Stimulated activated CD4-positive, alpha-beta T cell treated with anti-CD3 and anti-CD28 coated beads, Interleukin-2, amount 100 ng/mL, for 4 hours (primary cell): ENCODE results near the gene ACO1.

Experiments
- DNase-seq: peaks from one replicate; pipeline ENCODE4 v3.0.0-alpha.2; 2020; ENCODE audit warnings: low read depth

ACO1 gene

DNA sequence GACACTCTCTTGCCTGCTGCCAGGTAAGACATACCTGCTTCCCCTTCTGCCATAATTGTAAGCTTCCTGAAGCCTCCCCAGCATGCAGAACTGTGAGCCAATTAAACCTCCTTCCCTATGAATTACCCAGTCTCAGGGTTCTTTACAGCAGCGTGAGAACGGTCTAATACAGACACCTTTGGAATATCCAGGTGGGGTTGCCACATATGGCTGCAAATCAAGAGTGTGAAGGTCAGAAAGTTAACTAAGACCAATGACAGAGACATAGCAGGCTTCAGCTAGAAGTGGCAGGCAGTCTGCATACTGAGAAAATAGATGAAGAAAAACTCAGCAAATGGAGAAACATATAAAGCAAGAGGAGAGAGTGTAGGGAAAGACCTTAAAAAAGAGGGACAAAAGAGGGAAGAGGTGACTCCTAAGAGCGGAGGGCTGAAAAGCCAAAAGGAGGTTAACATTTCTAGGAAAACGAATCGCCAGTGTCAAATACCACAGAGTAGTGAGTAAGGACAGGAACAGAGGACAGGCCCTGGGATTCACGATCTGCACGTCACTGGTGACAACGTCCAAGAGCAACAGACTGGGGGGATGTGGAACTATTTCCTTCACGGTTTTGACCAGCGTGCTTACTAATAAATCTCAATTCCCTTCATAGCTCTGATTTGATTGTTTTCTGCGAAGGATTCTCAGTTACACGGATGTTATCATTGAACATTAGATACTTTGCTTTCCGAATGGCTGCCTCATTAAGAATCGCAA, 1.7 kb upstream of the ACO1 start:
- DNase-seq = no peak

DNA sequence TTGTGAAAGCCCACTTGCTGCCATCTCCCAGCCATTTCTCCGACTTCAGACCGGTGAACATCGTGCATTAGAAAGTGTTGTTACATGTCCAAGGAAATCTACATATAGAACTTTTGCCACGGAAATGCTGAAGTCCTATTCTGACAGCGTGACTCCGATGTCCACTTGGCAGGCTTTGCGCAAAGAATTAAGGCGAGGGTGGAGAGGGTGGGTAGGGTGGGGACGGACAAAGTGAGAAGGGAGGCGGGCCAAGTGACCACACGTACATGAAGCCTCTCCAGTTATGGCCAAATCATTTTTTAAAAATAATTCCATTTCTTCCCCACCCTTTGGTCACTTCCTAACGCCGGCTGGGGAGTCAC, 460 bp upstream of the ACO1 start:
- DNase-seq = no peak

DNA sequence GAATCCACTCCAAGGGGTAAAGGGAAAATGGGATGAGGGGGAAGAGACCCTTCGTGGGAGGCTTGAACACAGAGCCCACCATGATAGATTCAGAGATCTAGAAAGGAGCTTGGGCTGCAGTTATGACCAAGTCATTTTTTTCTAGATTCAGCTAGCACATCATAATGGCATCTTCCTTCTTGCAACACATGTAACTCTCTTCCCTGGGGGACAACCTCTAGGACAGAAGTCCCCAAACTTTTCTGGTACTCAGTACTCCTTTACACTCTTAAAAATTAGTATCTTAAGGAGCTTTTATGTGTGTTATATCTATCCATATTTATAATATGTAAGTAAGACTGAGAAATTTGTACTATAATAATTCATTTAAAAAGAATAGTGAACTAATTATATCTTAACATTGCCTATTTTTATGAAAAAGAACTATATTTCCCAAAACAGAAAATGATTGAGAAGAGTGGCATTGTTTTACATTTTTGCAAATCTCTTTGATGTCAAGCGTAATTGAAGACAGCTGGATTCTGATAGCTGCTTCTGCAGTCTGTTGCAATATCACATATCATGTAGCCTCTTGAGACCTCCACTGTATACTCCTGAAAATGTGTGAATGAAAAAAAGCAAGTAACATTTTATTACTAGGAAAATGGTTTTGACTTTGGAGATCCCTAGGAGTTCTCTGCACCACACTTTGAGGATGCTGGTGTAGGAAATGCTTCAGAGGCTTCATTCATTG, 875 bp downstream of the ACO1 start:
- no peak for DNase-seq

DNA sequence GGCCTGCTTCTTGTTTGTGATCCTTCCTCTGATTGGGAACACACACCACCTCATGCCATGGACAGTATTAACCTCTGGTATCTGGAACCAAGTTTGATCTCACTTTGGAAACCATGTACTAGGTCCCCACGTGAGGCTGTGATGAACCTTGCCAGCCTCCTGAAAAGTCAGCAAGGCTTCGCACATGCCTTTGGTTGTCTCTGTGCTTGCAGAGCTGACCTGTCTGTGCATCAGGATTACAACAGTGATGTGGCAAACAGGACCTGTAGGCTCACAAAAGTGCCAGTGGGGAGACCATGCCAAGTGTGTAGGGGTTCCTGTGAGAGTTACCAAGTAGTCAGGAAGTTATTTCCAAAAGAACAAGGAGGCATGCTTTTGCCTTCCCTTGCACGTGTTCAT, 1.4 kb downstream of the ACO1 start:
- DNase-seq = no peak

DNA sequence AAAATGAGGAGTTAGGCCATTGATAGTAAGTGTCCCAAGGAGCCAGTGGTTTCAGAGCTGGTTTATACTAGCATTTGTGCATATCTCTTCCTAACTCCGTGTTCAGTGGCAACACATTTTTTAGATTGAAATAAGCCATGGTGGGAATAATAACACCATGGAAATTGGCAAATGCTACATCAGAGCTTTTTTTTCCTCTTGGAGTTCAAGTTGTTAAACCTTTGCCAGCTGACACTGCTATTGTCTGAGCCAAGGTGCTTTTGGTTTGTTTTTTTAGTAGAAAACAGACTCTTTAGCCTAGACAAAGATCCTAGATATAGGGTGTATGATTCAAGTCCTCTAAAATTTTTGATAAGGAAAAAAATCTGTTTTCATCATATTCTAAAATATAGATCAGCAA, 2.8 kb downstream of the ACO1 start:
- no peak for DNase-seq

DNA sequence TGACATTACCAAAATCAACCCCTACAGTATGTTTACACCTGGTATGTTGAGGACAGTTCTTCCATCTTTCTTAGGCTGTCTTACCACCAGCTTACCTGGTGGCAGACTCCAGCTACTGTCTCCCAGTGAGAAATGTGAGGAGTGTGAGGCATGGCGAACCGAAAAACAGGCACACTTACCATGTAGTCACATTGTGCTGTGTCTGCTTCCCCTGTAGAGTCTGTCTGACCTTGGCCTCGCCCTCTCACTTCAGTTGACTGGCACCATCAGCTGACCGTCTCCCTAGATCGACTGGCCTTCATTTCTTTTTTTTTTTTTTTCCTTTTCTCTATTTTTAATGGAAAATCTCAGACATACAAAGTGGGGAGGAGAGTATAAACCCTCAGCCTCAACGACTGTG, 4.9 kb downstream of the ACO1 start:
- DNase-seq = no peak

DNA sequence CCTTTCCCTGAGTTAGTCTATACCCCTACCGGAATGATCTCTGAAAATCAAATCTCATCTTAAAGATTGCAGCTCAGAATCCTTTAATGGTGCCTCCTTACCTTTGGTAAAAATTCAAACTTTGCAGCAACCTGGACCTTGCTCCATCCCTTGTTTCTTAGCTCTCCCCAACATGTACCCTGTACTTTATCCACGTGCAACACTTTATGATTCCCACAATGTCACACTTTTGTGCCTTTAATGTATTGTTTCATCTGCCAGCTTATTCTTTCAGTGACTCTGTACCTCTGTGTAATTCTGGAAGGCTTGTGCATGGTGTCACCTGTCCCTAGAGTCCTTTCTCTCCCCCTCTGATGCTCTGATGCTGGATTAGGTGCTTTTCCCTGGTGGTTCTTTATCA, 9.5 kb downstream of the ACO1 start:
- no peak for DNase-seq

DNA sequence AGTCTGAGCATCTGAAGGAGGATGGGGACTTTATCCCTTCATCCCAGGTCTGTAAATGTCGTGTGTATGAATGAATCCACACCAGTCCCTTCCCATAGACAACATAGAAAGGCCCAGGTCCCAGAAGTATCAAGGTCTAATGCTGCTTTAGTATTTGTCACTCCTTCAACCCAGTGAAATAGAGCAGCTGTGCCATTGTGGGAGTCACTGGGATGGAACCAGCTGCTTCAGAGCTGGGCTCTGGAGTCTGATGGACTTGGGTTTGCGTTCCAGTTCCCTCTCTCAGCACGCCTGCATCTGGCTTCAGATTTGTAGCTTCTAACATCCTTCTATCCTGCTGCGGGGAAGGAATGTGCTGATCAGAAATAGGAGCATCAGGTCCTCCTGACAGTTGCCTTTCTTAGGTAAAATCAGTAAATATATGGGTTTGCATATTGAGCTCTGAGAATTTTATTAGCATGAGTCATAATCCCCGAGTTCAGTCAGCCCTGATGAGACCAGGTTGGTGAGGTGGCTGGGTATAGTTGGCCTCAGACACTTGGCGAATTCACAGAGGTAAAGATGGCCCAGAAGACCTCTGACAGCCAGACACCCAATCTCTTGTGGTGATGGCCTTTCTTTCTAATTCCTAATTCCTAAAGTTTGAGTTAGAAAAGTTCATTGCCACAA, 10.1 kb downstream of the ACO1 start:
- DNase-seq = no peak

DNA sequence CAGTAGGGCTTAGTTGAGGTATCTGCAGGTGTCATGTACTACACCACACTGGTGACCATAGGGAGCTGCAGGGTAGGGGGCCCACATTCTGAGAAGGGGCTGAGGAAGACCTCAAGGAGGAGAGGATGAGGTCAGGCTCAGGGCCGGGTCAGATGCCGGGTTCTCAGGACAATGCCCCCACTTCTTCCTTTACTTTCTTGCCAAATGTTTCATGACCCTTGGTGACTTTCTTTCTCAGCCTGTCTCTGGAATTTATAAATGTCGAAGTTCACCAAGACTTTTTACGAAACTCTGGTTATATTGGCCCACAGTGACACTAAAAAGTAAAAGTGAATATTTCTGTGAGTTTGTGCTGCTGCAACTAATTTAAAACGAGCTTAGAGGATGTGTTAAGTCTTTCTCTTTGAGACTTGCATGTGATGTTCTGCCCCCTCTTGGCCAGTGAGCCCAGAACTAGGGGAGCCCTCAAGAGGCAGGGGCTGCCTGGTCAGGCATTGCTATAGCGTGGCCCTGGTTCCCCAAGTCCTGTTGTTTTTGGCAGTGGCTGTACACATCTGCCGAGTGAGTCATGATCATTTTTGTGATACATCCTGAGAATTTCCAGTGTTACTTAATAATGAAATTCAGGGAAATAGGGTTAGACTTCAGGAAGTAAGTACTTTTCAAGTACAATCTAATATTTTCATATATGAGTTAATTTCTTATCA, 11.2 kb downstream of the ACO1 start:
- DNase-seq = no peak

DNA sequence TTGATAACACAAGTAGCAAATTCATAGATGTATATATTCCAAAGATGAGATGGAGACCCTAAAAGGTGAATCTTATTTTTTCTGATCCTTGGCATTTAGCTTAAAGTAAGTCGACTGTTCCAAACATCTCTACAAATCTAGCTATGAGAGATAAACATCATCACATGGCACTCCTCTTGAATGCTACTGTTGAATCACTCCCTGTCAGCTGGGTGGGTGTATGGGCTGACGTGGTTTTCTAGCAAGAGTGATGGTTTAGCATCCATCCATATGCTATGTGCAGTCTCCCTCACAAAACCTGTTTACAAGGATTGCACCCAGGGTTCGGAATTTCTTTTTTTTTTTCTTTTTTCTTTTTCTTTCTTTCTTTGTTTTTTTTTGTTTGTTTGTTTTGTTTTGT, 13.8 kb downstream of the ACO1 start:
- no peak for DNase-seq

DNA sequence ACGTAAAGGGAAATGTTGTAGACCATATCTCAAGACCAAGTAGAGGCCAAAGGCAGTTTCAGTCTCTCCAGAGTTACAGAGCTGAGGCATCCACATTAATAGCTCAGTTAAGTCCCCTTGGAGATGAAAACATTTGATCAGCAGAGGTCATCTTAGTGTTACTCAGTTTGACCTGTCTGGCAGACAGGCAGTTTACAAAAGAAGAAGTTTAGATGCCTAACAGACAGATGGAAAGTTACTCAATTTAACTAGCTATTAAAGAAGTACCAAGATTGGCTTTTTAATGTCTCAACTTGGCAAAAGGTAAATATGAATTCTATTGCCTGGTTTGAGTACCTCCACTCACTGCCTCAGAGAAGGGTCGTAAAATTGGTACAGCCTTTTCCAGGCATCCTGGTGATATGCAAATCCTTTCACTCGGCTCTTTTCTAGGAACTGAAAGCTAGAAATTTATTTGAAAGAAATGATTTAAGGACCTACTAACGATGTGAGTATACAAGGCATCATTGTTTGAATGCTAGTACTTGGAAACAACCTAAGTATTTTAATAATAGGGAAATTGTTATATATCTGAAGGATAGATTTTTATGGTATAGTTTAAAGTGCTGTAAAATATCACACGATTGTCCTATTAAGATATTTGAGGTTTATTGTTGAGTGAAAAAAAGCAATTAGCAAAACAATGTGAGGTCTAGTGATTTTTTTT, 14.8 kb downstream of the ACO1 start:
- no peak for DNase-seq

DNA sequence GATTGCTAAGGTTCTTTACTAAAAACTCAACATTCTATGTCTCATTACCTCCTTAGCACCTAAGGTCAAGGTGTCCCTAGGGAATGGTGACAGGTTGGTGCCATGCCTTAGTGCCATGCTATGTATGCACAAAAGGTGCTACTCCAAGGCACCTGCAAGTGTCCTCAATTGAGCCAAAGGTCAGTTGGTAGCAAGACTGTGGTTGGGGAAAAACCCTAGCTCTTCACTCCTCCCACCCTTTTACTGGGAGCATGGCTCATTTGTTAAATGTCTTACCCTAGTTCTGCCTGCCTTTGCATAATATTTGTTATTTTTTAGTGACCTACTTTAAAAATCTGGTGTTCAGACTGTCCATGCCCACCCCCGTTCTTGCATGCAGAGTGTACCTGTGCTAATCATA, 17.0 kb downstream of the ACO1 start:
- no peak for DNase-seq

DNA sequence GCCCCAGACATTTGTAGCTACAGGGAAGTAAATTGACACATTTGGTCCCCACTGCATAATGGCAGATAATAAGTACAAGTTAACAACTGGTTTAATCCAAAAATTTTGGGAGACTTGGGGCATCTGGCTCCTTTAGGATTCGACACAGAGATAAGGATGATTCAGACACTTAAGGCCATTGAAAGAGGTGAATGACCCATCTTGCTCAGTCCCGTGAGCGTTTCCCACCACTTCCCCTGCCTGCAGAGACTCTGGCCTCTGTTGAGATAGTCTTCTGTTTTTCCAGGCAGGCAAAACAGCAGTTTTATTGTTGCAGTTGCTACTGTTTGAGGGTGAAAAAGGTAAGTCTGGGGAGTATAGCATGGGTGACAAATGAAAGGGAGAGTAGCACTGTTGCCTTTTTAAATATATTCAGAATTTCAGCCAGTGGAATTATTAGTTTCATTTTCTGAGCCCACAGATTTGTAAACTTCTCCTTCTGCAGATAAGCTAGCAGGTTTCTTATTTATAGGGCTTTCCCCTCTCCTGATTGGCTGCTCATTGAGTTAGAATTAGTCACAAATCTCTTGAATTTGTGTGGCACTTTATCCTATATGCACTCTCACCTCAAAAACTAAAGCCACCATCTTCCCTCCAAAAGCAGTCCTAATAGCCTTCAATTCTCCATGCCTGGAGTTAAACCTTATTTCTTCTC, 19.3 kb downstream of the ACO1 start:
- no peak for DNase-seq

DNA sequence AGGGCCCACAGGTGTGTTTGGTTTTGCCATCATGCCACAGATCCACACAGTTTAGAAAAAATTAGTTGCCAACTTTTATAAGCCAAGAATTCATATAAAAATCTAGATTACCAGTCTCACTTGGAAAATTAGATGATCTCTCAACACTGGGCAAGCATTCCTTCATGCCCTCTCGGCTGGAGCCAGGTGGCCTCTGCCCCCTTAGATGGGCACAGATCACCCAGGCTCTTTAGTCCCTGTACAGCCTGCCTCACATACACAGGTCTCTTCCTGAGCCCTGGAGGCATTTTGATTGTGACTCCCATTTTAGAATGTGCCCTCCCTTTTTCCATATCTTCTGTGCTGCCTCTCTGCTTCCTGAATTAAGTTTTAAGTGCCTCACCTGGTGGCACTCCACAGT, 20.0 kb downstream of the ACO1 start:
- no peak for DNase-seq

DNA sequence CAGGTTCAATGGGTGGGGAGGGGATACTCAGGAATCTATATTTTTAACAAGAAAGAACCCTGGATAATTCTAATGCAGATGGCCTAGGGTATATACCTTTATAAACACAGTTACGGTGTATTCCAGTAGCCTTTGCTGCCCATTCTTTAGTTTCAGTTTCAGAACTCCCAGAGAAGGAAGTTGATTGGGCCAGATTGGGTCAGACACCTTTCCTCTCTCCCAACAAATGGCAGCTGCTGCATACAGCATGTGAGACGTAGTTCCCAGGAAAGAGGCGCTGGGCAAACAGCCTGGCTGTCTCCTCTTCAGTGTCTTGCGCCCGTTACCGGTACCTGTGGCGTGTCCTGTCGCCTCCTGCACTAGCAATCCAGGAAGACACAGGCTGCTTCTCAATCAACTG, 20.4 kb downstream of the ACO1 start:
- no peak for DNase-seq

DNA sequence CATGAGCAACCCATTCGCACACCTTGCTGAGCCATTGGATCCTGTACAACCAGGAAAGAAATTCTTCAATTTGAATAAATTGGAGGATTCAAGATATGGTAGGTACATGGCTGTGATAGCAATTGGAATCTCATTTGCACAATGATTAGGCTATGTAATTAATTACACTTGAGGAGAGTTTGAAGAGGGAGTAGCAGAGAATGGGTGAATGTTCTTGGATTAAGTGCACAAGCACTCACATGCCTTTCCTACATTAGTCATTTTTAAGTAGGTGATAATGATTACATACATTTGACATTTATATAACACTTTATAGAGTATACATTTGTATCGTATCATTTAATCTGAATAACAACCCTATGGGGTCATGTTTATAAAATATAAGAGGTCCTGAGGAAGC, 21.1 kb downstream of the ACO1 start:
- no peak for DNase-seq

DNA sequence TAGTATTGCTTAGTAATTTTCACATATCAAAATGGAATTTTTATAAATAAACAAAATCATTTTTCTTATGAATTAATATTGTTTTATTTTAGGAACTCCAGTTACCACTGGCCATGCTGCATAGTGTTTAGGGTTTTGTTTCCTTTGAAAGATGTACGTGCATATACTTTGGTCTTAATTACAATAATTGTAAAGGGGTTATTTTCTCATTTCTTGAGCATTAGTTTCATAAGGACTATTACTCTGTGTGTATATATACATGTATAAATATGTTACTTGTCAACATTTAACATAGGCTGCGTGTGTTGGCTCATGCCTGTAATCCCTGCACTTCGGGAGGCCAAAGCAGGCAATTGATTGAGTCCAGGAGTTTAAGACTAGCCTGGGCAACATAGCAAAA, 21.6 kb downstream of the ACO1 start:
- DNase-seq = no peak

DNA sequence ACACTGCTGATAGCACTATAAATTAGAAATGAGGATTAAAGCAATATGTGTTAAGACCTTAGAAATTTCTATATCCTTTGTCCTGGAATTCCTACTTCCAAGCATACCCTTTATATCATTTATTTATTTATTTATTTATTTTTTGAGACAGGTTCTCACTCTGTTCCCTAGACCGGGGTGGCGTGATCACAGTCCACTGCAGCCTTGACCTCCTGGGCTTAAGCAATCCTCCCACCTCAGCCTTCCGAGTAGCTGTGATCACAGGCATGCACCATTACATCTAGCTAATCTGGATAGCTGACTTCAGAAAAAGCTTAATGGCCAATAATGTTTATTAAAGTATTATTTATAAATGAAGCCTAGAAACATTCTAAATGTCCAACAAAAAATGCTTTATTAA, 27.3 kb downstream of the ACO1 start:
- no peak for DNase-seq

DNA sequence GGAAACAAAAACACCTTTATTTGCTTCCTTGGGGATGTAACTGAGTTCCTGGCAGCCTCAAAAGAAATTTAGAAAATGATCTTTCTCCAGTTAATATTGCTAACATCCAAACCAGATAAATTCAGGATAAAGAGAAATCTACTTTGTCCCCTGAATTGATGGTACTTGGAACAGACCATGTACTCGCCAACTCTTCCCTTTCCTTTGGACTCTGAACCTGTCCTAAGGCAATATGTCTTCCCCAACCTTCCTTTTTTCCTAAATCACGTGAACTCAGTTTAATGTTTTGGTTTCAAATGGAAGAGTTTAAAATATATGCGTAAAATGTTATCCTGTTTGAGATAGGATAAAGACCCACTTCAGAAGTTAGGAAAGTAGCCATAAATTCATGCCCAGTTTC, 28.0 kb downstream of the ACO1 start:
- no peak for DNase-seq

DNA sequence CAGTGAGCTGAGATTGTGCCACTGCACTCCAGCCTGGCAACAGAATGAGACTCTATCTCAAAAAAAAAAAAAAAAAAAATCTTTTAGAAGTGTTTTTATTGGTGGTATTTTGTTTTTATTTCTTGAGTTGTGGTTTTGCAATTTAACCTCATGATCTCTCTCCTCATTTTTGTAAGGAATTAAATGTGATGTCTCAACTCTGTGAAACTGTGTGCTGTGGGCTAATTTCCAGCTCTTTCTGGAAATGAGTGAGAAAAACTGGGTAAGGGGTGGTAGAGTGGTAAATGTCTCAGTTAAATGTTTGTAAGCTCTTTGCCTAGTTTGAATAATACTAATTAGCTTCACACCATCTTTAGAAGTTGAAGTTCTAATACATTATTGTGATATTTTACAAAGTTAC, 29.0 kb downstream of the ACO1 start:
- no peak for DNase-seq

DNA sequence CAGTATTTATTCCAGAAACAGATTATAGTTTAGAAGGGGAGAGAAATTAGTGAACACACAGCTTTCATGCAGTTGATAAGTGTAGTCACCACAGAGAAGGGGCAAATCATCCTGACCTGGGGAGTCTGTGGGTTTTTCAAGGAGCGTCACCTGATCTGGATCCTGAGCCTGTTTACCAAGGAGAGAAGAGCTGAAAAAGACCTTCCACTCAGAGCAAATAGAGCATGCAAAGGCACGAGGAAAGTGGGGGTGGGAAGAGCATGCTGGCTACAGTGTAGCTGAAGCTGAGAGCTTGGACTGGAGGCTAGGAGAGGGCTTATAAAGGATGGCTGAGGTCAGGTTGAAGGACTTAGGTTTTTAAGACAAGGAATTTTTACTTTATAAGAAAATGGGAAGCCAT, 30.4 kb downstream of the ACO1 start:
- no peak for DNase-seq

DNA sequence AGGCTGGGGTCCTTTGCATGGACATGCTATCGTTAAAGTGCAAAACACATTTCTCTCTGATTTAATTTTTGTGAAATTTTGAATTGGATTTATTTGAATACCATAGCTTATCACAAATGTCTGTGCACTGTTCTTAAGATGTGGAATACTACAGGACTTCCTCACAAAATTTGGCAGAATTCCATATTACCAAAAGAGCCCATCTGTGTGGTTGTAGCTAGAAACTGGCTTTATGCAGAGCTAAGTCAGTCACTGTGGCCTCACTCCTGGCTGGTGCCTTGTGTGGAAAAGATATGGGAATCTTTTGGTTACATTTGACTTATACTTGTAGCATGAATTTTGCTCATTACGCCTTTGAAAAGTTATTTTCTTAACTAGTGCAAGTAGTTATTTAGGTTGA, 35.5 kb downstream of the ACO1 start:
- DNase-seq = no peak
